Astrocyte (in vitro differentiated cells and primary cell): ENCODE data around the gene SFT2D3. TPM values are rescaled to one million over a fixed set of nuclear protein-coding genes. Genes with fewer than 3 reads are reported as not detected.
A peak's percentile ranks its signal among the peaks of the same experiment; 100 is the strongest.

Experiments used
- DNase-seq: peaks from one replicate; pipeline ENCODE4 v3.0.0-alpha.2; 2010; ENCODE audit warnings: low read depth
- FAIRE-seq: peaks from 2 replicates; lab custom pipeline; 2011; peaks lifted over from hg19 to GRCh38; lab: Jason Lieb, UNC
- H2AFZ ChIP-seq: 2 replicates; pipeline ENCODE4 v1.6.0; 2012; ENCODE audit warnings: low read depth, low read length, inconsistent platforms
- H3K27ac ChIP-seq: 2 replicates; pipeline ENCODE4 v1.5.1; 2011; ENCODE audit warnings: low read depth, low read length, inconsistent platforms
- H3K27me3 ChIP-seq: 2 replicates; pipeline ENCODE4 v1.6.0; 2011; ENCODE audit warnings: low read length, inconsistent platforms; ENCODE audit not compliant: insufficient read depth
- H3K36me3 ChIP-seq: 2 replicates; pipeline ENCODE4 v1.5.1; 2011; ENCODE audit warnings: low read length, inconsistent platforms; ENCODE audit not compliant: insufficient read depth
- H3K4me1 ChIP-seq: 2 replicates; pipeline ENCODE4 v1.5.1; 2011; ENCODE audit warnings: low read length, inconsistent platforms; ENCODE audit not compliant: insufficient read depth
- H3K4me2 ChIP-seq: 2 replicates; pipeline ENCODE4 v1.6.0; 2012; ENCODE audit warnings: low read length, inconsistent platforms
- H3K4me3 ChIP-seq: 2 replicates; pipeline ENCODE4 v1.5.1; 2011; ENCODE audit warnings: low read depth, mild to moderate bottlenecking, low read length, inconsistent platforms; ENCODE audit not compliant: insufficient read depth
- H3K79me2 ChIP-seq: 2 replicates; pipeline ENCODE4 v1.6.0; 2012; ENCODE audit warnings: mild to moderate bottlenecking, low read length, inconsistent platforms; ENCODE audit not compliant: insufficient read depth
- H3K9ac ChIP-seq: 2 replicates; pipeline ENCODE4 v1.6.0; 2012; ENCODE audit warnings: mild to moderate bottlenecking, low read length, inconsistent platforms
- H3K9me3 ChIP-seq: 2 replicates; pipeline ENCODE4 v1.5.1; 2012; ENCODE audit warnings: low read depth, mild to moderate bottlenecking, low read length, inconsistent platforms; ENCODE audit not compliant: insufficient read depth
- H4K20me1 ChIP-seq: 2 replicates; pipeline ENCODE4 v1.6.0; 2012; ENCODE audit warnings: low read length, inconsistent platforms; ENCODE audit not compliant: insufficient read depth
- H3K27ac Mint-ChIP-seq: one replicate; pipeline ENCODE4 v1.8.0; 2021; ENCODE audit warnings: mild to moderate bottlenecking, mixed read lengths; ENCODE audit not compliant: unreplicated experiment
- H3K27me3 Mint-ChIP-seq: one replicate; pipeline ENCODE4 v1.8.0; 2021; ENCODE audit warnings: low read depth, mixed read lengths; ENCODE audit not compliant: unreplicated experiment
- H3K36me3 Mint-ChIP-seq: one replicate; pipeline ENCODE4 v1.8.0; 2021; ENCODE audit warnings: low read depth, mixed read lengths; ENCODE audit not compliant: unreplicated experiment
- H3K4me1 Mint-ChIP-seq: one replicate; pipeline ENCODE4 v1.8.0; 2021; ENCODE audit warnings: low read depth, mixed read lengths; ENCODE audit not compliant: unreplicated experiment
- H3K4me3 Mint-ChIP-seq: one replicate; pipeline ENCODE4 v1.8.0; 2021; ENCODE audit warnings: mild to moderate bottlenecking, moderate library complexity, mixed read lengths; ENCODE audit not compliant: unreplicated experiment
- H3K9me3 Mint-ChIP-seq: one replicate; pipeline ENCODE4 v1.8.0; 2021; ENCODE audit warnings: mild to moderate bottlenecking, mixed read lengths; ENCODE audit not compliant: unreplicated experiment
- EZH2 ChIP-seq: IDR thresholded peaks from 2 replicates; pipeline ENCODE4 v1.6.1; 2012; ENCODE audit warnings: mild to moderate bottlenecking, low read length, inconsistent platforms; ENCODE audit not compliant: insufficient read depth
- total RNA-seq: library from RNA; stranded (reverse); gene quantifications from 2 replicates; pipeline ENCODE4 v1.2.1, GENCODE V29; 2021
- TF ChIP-seq, protein P1 (sequence below): IDR thresholded peaks from 2 replicates; pipeline ENCODE4 v1.5.1; 2011; ENCODE audit warnings: low read depth, mild to moderate bottlenecking, inconsistent platforms, low read length, moderate library complexity; ENCODE audit not compliant: insufficient read depth

The SFT2D3 gene
- total RNA-seq, 1 donor from 2014 or later = 2.9 TPM

DNA sequence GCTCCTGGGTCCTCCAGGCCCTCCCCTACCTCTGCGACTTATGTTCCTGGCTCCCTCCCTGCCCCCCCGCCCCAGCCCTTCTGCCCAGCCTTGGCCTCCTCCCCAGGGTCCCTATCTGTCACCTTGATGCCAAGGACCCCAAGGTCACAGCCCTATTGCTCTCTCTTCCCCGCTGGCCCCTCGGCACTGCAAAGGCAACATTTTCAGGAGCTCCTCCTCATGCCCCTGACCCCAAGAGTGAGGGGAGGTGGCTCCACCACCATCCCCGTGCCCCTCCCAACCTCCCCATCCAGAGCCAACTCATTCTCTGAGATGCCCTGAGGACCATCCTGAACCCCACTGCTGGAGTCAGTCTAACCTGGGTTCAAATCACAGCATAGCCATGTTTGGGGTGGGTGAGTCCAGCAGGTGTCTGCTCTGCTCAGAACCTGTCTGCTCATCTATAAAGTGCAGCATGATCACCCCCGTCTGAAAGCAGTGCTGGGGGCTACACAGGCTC lies 37.7 kb upstream of the SFT2D3 start:
- H2AFZ ChIP-seq = no peak overlapping the region
- Mint-ChIP-seq H3K4me3 (no peak overlapping the region), H3K36me3 (peaks cover 20% of the 10 kb centered on the region), H3K27ac (no peak overlapping the region), H3K9me3 (peaks cover 3% of the 10 kb centered on the region), H3K27me3 (peaks cover 9% of the 10 kb centered on the region), H3K4me1 (peaks cover 29% of the 10 kb centered on the region)
- H3K9me3 ChIP-seq = no peaks in the 10 kb centered on the region
- peaks cover 4% of the 10 kb centered on the region for H3K4me1 ChIP-seq
- no peak overlapping the region for H3K4me3 ChIP-seq
- H3K36me3 ChIP-seq = no peaks in the 10 kb centered on the region
- peaks cover 12% of the 10 kb centered on the region for H3K79me2 ChIP-seq
- H3K4me2 ChIP-seq = peak overlapping the region; percentile 80
- no peak overlapping the region for H3K9ac ChIP-seq
- H3K27me3 ChIP-seq = peaks cover 22% of the 10 kb centered on the region
- peaks cover 47% of the 10 kb centered on the region for H4K20me1 ChIP-seq
- TF ChIP-seq, protein P1, sequence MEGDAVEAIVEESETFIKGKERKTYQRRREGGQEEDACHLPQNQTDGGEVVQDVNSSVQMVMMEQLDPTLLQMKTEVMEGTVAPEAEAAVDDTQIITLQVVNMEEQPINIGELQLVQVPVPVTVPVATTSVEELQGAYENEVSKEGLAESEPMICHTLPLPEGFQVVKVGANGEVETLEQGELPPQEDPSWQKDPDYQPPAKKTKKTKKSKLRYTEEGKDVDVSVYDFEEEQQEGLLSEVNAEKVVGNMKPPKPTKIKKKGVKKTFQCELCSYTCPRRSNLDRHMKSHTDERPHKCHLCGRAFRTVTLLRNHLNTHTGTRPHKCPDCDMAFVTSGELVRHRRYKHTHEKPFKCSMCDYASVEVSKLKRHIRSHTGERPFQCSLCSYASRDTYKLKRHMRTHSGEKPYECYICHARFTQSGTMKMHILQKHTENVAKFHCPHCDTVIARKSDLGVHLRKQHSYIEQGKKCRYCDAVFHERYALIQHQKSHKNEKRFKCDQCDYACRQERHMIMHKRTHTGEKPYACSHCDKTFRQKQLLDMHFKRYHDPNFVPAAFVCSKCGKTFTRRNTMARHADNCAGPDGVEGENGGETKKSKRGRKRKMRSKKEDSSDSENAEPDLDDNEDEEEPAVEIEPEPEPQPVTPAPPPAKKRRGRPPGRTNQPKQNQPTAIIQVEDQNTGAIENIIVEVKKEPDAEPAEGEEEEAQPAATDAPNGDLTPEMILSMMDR = no peak
- TF ChIP-seq EZH2 = no peak
- FAIRE-seq = no peak
- no peak for DNase-seq
- no peak overlapping the region for H3K27ac ChIP-seq

DNA sequence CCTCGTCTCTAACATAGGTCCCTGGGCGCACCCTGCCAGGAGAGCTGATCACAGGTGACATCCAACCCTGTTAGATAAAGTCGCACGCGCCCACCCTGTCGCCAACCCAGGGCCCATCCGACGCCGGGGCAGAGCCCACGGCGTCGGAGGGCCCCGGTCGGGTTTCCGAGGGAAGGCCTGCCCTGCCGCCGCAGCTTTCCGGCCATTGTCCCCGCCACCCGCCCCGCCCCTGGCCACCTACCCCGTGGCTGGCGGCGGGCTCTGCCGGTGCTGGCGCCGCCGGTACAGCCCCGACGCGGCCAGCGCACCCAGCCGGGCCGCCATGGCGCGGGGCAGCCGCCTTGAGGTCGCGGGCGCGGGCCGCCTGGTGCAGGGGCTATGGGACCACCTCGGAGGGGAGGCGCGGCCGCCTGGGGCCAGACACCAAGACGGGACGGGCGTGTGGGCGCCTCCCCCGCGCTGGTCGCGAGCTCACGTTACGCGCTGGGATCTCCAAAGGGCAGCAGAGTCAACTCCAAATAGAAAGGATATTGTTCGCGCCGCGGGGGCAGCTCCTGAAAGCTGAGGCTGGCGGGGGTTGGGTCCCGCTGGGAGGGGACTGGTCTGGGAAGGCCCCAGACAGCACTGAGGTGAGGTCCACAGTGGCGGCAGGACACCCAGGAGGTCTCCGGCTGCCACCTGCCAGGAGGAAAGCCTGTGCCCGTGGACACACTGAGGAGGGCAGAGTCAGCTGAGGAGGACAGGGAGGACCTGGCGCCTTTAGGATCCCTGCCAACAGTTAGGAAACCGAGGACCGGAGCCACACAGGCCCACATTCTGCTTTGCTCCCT lies 37.0 kb upstream of the SFT2D3 start:
- H4K20me1 ChIP-seq = peaks cover 51% of the 10 kb centered on the region
- Mint-ChIP-seq H3K36me3 (peaks cover 18% of the 10 kb centered on the region), H3K27ac (no peak overlapping the region), H3K27me3 (peaks cover 9% of the 10 kb centered on the region), H3K9me3 (peaks cover 3% of the 10 kb centered on the region), H3K4me3 (peak overlapping the region; percentile 57), H3K4me1 (peaks cover 27% of the 10 kb centered on the region)
- DNase-seq (no peak), FAIRE-seq (no peak)
- no peaks in the 10 kb centered on the region for H3K9me3 ChIP-seq
- no peak overlapping the region for H3K27ac ChIP-seq
- no peaks in the 10 kb centered on the region for H3K36me3 ChIP-seq
- peak overlapping the region; percentile 41 for H2AFZ ChIP-seq
- peak overlapping the region; percentile 80 for H3K4me2 ChIP-seq
- H3K9ac ChIP-seq = no peak overlapping the region
- H3K79me2 ChIP-seq = peaks cover 16% of the 10 kb centered on the region
- peak overlapping the region; percentile 33 for H3K4me3 ChIP-seq
- peaks cover 22% of the 10 kb centered on the region for H3K27me3 ChIP-seq
- H3K4me1 ChIP-seq = peaks cover 4% of the 10 kb centered on the region
- TF ChIP-seq EZH2 = peak; percentile 84
- TF ChIP-seq, protein P1 = no peak

DNA sequence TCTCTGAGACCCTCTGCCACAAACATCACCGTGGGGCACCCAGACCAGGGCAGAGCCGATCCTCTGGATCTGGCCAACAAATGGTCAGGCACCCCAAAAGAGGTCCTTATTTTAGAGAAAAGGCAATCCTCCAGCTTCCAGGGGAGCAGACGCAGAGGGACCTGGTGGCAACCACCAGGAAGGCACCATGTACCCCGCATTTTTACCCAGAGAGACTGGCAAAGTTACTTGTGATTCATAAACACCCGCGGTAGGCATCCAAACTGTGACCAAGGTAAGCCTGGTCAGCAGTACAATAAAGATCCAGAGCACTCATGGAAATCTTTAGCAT lies 36.4 kb upstream of the SFT2D3 start:
- Histone ChIP-seq H4K20me1 (peaks cover 51% of the 10 kb centered on the region), H3K9me3 (no peaks in the 10 kb centered on the region), H3K27ac (no peak overlapping the region), H3K79me2 (peaks cover 16% of the 10 kb centered on the region), H3K4me1 (peaks cover 4% of the 10 kb centered on the region), H3K9ac (no peak overlapping the region), H2AFZ (no peak overlapping the region), H3K4me3 (no peak overlapping the region), H3K27me3 (peaks cover 22% of the 10 kb centered on the region), H3K36me3 (no peaks in the 10 kb centered on the region), H3K4me2 (peak overlapping the region; percentile 80)
- H3K27ac Mint-ChIP-seq = no peak overlapping the region
- no peak for DNase-seq
- H3K36me3 Mint-ChIP-seq = peaks cover 16% of the 10 kb centered on the region
- no peak for TF ChIP-seq EZH2
- TF ChIP-seq, protein P1 = no peak
- H3K27me3 Mint-ChIP-seq = peaks cover 9% of the 10 kb centered on the region
- H3K9me3 Mint-ChIP-seq = peaks cover 3% of the 10 kb centered on the region
- peaks cover 25% of the 10 kb centered on the region for H3K4me1 Mint-ChIP-seq
- FAIRE-seq = no peak
- H3K4me3 Mint-ChIP-seq = no peak overlapping the region
